ENCODE data around the gene RTP5.

DNA sequence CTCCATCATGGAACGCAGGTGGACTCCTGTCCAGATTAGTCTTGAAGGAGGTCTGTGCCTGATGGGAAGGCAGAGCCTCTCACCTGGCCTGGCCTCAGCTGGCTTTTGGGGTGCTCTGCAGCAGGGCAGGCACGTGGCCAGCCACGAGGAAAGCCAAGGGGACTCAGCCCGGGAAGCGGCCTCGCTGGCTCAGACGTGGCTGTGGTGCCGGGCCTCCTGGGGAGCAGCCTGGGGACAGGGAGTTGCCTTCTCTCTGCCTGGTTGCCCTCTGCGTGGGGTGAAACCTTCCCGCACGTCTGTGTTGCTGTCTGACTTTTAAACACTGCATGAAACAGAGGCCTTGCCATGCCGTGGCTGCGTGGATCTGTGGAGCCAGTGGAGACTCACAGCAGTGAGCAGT, 45.0 kb downstream of the RTP5 start:
- TF ChIP-seq, protein P1, sequence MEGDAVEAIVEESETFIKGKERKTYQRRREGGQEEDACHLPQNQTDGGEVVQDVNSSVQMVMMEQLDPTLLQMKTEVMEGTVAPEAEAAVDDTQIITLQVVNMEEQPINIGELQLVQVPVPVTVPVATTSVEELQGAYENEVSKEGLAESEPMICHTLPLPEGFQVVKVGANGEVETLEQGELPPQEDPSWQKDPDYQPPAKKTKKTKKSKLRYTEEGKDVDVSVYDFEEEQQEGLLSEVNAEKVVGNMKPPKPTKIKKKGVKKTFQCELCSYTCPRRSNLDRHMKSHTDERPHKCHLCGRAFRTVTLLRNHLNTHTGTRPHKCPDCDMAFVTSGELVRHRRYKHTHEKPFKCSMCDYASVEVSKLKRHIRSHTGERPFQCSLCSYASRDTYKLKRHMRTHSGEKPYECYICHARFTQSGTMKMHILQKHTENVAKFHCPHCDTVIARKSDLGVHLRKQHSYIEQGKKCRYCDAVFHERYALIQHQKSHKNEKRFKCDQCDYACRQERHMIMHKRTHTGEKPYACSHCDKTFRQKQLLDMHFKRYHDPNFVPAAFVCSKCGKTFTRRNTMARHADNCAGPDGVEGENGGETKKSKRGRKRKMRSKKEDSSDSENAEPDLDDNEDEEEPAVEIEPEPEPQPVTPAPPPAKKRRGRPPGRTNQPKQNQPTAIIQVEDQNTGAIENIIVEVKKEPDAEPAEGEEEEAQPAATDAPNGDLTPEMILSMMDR (IDR thresholded peaks at IDR 0.05): no peak
- no peak for TF ChIP-seq POLR2AphosphoS5 (IDR thresholded peaks at IDR 0.05)
